NT2/D1 (cell line): ENCODE measurements around the gene IWS1.

Source experiments
- SUZ12 ChIP-seq: IDR thresholded peaks from 2 replicates; pipeline ENCODE4 v1.6.1; 2011; ENCODE audit not compliant: insufficient read length, insufficient read depth; ENCODE audit errors: extremely low read depth
- ZNF274 ChIP-seq: IDR thresholded peaks from 2 replicates; pipeline ENCODE4 v1.6.1; 2011; ENCODE audit warnings: mild to moderate bottlenecking, low read depth, low read length

DNA sequence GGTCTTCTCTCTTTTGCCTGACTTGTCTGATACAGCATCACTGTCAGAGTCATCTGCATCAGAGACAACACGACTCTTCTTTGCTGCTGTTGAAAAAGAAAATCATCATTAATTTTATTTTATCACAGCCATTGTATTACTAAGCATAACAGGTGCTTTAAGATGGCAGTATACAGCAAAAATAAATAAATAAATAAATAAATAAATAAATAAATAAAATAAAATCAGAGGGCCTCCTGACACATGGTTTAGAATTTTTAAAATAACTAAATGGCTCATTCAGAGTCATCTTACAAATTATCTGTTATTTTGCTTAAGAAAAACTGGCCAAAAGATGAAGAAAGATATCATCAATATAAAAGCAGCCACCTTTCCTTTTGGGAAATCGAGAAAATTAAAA, 22.8 kb downstream of the IWS1 start:
- TF ChIP-seq SUZ12: no peak
- TF ChIP-seq ZNF274: no peak
